ENCODE results near the gene CDA. TPM values are rescaled to one million over a fixed set of nuclear protein-coding genes. Genes with fewer than 3 reads are reported as not detected.
A peak's percentile ranks its signal among the peaks of the same experiment; 100 is the strongest.

Gene CDA
- total and polyA plus RNA-seq, 10 of the 15 experiments (the other 5 are each of a cell fraction or from before 2014, with no cell fraction given) = not detected

- 48% methylated on average over 9 of the region's 9 CpGs for WGBS (ENCODE audit: insufficient coverage, insufficient replicate concordance, low lambda C conversion rate, missing lambda C conversion rate)
- TF ChIP-seq RELA (IDR thresholded peaks at IDR 0.05; ENCODE audit: borderline replicate concordance, partially characterized antibody) (no peak), SP1 (IDR thresholded peaks at IDR 0.05; ENCODE audit: low read depth, low read length) (no peak), NFYA (IDR thresholded peaks at IDR 0.05; ENCODE audit: borderline replicate concordance, low read depth, low read length) (no peak), POLR2AphosphoS2 (IDR thresholded peaks at IDR 0.05; ENCODE audit: low read depth, low read length) (no peak), SIX5 (IDR thresholded peaks at IDR 0.05; ENCODE audit: low read depth, low read length, severe bottlenecking) (peak; percentile 4), BMI1 (IDR thresholded peaks at IDR 0.05; ENCODE audit: borderline replicate concordance) (no peak), YY1 (IDR thresholded peaks at IDR 0.05; ENCODE audit: low read depth, low read length) (peak; percentile 65; the same call in 1 of the 2 replicates), MYB (IDR thresholded peaks at IDR 0.05; ENCODE audit: borderline replicate concordance, low read depth, low read length) (no peak), RAD21 (IDR thresholded peaks at IDR 0.05; ENCODE audit: insufficient read depth, low read depth, low read length) (no peak)
- TF ChIP-seq, protein P1, sequence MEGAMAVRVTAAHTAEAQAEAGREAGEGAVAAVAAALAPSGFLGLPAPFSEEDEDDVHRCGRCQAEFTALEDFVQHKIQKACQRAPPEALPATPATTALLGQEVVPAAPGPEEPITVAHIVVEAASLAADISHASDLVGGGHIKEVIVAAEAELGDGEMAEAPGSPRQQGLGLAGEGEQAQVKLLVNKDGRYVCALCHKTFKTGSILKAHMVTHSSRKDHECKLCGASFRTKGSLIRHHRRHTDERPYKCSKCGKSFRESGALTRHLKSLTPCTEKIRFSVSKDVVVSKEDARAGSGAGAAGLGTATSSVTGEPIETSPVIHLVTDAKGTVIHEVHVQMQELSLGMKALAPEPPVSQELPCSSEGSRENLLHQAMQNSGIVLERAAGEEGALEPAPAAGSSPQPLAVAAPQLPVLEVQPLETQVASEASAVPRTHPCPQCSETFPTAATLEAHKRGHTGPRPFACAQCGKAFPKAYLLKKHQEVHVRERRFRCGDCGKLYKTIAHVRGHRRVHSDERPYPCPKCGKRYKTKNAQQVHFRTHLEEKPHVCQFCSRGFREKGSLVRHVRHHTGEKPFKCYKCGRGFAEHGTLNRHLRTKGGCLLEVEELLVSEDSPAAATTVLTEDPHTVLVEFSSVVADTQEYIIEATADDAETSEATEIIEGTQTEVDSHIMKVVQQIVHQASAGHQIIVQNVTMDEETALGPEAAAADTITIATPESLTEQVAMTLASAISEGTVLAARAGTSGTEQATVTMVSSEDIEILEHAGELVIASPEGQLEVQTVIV (IDR thresholded peaks at IDR 0.05; ENCODE audit: borderline replicate concordance, partially characterized antibody) = no peak
- TF ChIP-seq, protein P2, sequence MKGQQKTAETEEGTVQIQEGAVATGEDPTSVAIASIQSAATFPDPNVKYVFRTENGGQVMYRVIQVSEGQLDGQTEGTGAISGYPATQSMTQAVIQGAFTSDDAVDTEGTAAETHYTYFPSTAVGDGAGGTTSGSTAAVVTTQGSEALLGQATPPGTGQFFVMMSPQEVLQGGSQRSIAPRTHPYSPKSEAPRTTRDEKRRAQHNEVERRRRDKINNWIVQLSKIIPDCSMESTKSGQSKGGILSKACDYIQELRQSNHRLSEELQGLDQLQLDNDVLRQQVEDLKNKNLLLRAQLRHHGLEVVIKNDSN (IDR thresholded peaks at IDR 0.05; ENCODE audit: borderline replicate concordance, extremely low read length, insufficient read depth, low read depth, low read length) = peak; percentile 27
- Histone ChIP-seq H3K36me3 (ENCODE audit: control insufficient read depth in 2 of 2, insufficient read depth in 2 of 2, low read length in 1 of 2) (no peaks in the 10 kb centered on the region), H3K4me3 (no peak overlapping the region), H3K9me3 (replicated peaks; ENCODE audit: control insufficient read depth, insufficient read depth, low read length) (no peaks in the 10 kb centered on the region; the same call in 2 of the 3 replicates), H3K79me2 (ENCODE audit: control insufficient read depth, insufficient read depth, low read length) (no peaks in the 10 kb centered on the region), H3K27me3 (replicated peaks in 1 of 2; ENCODE audit: control insufficient read depth in 2 of 2, insufficient read depth in 2 of 2, low read length in 1 of 2) (no peaks in the 10 kb centered on the region), H3K27ac (ENCODE audit: control insufficient read depth, insufficient read depth) (no peak overlapping the region), H3K4me2 (ENCODE audit: control insufficient read depth, insufficient read depth) (no peak overlapping the region), H2AFZ (ENCODE audit: control insufficient read depth, low read depth, low read length) (no peak overlapping the region), H3K9ac (ENCODE audit: control insufficient read depth, insufficient read depth, low read length) (no peak overlapping the region), H4K20me1 (ENCODE audit: control insufficient read depth, insufficient read depth) (no peaks in the 10 kb centered on the region), H3K4me1 (ENCODE audit: control insufficient read depth, insufficient read depth, low read length) (no peaks in the 10 kb centered on the region)
- FAIRE-seq (no peak), DNase-seq (ENCODE audit: low read depth, low spot score) (no peak), ATAC-seq (no peak)
- in situ Hi-C loops (cut with MboI) = no loop called here
- intact Hi-C loops (cut with micrococcal nuclease; ENCODE audit: unreplicated experiment) = no loop called here
- RAD21 ChIA-PET (ENCODE audit: unreplicated experiment) = no interaction called here
- POLR2A ChIA-PET = no interaction called here
- BruUV-seq (replicated peaks) = no TSS peak
- SMC1A ChIA-PET (ENCODE audit: uncharacterized antibody, unreplicated experiment) = no interaction called here
- CTCF ChIA-PET = interaction anchor here (0.7 kb wide), 1 partner anchor 11 kb away, joined by 3 read pairs; no protein-coding TSS in a partner anchor
Observed at GRCh38 chr1:20603504-20604464, 14.9 kb downstream of the CDA start.
